Stimulated activated CD4-positive, alpha-beta T cell treated with anti-CD3 and anti-CD28 coated beads, Interleukin-1b, Interleukin-23, amount 100 ng/mL, for 48 hours (primary cell): Measurements from ENCODE around the gene GPATCH1.

Experiments used
- DNase-seq: peaks from one replicate; pipeline ENCODE4 v3.0.0-alpha.2; 2020

GPATCH1 gene

GRCh38 chr19:33063753-33064457, 17.1 kb upstream of the GPATCH1 start:
- no peak for DNase-seq

DNA sequence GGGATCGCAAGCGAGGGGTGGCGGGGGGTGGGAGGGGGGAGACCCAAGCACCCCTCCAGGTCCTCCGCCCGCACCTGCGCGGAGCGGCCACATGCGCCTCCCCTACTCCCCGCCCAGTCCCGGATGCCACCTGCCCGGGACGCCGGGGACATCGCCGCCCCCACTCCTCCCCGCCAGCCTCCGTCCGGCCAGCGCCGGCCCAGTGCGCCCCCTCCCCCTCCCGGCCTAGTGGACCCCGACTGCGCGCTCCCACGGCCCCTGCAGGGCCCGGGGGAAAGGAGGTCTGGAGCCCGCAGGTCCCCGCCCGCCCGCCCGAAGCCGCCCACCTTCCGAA, 16.6 kb upstream of the GPATCH1 start:
- peak; percentile 38 for DNase-seq

- peak; percentile 68 for DNase-seq
Measured at GRCh38 chr19:33064792-33065550, 16.0 kb upstream of the GPATCH1 start, which contains the start of gene RHPN2. RHPN2 (minus strand) TSS chr19:33064888; CDS start chr19:33064852, 36 bp downstream.

DNA sequence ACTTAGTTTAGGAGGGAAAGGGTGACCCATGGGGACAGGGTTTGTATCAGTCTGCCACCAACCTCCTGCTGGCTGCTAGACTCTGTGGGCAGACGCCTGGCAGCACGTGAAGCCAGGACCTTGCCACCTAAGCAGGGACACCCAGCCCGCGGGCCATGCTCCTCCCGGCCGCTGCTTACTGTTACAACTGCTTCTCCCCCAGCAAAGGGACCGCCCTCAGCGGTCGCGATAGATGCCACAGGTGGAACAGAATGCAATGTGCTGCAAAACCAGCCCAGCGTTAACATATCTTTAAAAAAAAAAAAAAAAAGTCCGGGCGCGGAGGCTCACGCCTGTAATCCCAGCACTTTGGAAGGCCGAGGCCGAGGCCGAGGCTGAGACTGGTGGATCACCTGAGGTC, 14.4 kb upstream of the GPATCH1 start:
- no peak for DNase-seq

DNA sequence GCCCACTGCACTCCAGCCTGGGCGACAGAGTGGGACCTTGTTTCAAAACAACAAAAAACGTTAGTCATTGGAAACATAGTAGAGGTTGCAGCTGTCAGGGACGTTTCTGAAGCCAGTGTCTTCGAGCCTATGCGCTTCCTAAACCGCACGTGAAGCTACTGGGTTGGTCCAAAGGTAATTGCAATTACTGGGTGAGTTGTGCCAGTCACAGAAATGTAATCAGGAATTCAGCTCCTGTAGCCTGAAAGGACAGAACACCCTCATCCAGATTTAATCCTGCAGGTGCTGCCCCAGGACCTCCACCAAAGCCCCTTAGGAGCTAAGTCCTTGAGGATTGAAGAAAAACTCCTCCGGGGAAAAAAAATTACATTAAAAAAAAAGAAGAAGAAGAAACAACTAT, 13.9 kb upstream of the GPATCH1 start:
- DNase-seq, result no peak

- DNase-seq, result no peak
Measured at GRCh38 chr19:33071887-33072286, 9.1 kb upstream of the GPATCH1 start.

DNA sequence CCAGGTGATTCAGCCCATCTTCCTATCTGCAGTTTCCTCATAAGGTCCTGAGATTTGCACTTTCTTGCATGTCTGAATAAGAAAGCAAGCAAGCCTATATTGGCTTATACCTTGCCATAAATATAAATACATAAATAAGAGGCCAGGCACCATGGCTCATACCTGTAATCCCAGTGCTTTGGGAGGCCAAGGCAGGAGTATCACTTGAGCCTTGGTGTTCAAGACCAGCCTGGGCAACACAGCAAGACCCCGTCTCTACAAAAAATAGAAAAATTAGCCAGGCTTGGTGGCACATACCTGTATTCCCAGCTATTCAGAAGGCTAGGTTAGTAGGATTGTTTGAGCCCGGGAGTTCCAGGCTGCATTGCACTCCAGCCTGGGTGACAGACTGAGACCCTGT, 5.5 kb upstream of the GPATCH1 start:
- no peak for DNase-seq

- no peak for DNase-seq
Measured at GRCh38 chr19:33085570-33086128, 4.7 kb downstream of the GPATCH1 start.

DNA sequence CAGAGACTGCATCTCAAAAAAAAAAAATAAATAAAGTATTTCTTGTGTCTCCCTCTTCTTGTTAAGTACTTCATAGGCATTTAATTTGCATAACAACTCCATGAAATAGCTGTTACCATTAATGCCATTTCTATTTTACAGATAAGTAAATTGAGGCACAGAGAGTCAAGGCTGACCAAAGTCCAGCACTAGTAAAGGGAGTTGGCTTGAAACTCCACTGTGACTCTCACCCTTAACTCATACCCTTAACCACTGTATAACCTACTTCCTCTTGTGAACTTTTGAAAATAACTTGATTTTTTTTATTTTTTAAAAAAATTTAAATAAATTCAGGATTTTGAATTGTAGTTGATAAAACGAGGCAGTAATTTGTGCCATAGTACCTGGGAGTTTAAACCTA, 6.0 kb downstream of the GPATCH1 start:
- no peak for DNase-seq

DNA sequence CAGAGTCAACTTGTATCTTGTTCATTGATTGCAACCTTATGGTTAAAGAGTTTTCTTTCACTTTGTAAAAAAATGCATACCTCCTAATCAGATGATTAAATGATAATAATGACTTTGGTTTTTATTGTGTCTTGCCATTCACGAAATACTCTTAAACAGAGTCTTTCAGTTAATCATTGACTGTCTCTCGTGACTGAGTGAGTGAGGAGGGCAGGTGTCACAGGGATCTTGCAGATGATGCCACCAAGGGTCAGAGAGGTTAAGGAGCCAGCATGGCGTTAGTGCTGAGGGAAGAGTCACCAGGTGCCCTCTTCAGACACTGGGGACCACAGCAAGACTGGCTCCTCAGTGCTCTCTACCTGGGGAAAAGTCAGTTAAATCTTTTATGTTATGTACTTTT, 8.0 kb downstream of the GPATCH1 start:
- no peak for DNase-seq

DNA sequence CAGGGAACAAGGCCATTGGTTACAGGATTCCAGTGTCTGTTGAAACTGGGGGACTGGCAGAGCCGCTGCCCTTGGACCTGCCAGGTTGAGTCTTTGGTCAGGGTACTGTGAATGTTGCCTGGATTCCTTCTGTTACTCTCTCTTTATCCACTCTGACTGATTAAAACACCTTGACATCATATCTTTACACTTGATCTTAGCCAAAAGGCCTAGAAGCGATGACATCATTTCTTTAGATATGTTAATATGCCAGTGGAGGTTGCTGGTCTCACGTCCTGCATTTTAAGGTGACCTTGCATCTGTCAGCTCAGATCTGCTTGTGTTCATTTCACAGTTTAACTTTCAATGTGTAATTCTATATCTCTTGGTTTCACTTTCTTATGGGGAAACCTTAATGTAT, 9.2 kb downstream of the GPATCH1 start:
- no peak for DNase-seq

DNA sequence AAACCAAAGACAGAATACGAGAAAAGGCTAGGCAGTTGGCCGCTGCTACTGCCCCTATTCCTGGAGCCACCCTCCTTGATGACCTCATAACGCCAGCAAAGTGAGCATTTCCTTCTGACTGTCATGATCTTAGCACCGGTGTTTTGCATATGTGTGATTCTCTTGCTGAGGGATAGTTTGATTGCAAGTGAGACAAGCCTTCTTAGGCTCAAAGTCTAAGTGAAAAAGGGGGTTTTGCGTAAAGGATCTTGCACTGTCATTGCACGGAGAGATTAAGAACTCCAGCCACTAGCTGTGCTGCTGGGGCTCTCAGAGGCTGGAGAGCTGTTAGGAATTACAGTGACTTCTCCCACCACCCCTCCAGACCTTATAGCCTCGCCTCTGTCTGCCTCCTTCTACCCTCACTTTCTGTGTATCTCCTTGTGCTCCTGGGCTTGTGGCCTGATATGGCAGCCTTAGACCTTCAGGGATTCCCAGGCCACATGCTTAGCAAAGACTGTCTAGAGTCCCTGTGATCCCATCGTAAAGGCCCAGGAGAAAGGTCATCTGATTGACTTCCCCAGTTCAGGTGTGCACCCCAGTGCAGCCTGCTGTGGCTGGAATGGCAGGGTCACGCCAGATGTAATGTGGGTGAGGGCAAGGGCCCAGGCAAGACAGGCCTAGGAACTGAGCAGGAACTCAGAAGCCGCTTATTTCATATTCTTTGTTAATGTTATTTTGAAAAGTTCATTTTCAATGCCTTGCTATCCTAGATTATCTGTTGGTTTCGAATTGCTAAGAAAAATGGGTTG, 12.6 kb downstream of the GPATCH1 start:
- no peak for DNase-seq

DNA sequence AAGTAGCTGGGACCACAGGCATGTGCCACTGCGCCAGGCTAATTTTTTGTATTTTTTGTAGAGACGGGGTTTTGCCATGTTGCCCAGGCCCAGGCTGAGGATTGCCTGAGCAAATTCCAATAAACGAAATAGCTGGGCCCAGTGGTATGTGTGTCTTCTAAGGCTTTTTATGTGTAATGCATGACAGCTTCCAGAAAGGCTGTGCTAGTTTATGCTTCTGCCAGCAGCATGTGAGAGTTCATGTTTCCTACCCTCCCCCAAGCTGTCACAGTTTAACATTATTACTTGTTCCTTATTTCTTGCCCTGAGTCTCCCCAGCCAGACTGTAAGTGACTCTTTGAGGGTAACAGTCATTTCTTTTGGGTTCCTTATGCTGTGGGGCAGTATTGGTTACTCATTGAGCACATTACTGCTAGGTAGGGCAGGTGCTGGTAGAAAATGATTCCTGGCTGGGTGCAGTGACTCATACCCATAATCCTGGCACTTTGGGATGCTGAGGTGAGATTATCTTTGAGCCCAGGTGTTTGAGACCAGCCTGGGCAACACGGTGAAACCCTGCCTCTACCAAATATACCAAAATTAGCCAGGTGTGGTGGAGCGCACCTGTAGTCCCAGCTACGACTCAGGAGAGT, 13.6 kb downstream of the GPATCH1 start:
- no peak for DNase-seq

DNA sequence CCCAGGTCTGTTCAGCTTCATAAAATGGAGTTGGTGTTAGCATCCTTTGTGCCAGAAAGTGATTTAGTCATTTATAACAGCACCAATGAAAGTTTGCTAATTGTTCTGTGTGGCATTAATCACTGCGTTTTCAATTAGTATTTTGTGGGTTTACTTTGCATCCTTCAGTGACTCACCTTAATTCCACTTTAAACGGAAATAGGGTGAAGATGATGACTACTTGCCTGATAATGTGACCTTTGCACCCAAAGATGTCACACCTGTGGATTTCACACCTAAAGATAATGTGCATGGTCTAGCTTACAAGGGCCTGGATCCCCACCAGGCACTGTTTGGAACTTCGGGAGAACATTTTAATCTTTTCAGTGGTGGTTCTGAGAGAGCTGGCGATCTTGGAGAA, 15.0 kb downstream of the GPATCH1 start:
- no peak for DNase-seq

DNA sequence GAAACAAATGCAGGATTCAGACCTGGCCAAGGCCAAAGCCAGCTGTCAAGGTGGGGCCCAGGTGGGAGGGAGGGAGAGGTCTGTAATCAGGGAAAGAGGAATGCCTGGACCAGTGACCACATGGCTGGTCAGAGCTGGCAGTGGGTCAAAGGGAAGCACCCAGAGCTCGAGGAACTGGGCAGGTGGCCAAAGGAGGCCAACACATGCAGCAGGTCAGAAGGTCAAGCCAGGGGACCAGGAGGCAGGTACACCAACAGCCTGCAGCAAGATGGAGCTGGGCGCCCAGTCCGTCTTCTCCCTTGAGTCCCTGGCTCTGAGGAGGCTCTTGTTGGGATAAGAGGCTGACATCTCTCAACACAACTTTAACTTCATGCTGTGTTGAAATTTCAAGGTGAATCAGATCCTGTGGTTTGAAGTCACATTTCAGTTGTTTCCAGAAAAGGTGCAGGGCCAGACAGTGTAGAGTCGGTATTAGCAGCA, 17.1 kb downstream of the GPATCH1 start:
- DNase-seq, result no peak

DNA sequence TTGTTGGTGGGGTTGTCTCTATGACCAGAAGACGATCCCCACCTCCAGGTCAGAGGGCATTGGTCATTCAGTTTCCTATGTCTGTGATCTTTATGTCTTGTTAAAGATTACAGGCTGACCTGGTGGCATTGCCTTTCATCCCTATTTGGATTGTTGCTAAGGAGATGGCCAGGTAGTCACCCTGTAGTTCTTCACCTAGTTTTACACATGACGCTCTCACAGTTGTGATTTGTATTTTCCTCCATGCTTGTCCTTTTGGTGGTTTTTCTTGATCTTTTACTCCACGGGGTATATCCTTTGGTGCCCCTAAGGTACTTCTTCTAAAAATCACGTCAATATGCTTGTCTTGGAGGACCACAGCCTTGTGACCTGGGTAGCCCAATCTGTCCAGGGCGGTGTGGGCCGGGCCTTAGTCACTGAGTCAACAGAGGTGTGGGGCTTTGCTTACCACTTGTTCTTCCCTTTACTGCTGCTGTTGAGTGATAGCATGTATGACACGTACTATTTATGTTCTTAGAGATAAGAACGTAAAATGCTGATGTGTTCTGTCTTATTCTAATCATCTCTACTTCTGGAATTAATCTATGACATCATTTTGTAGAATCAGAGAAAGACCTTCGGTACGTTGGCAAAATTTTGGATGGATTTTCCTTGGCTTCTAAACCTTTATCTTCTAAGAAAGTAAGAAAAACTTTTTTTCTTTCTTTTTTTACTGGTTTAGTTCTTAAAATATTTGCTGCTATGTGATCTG, 20.1 kb downstream of the GPATCH1 start:
- no peak for DNase-seq

DNA sequence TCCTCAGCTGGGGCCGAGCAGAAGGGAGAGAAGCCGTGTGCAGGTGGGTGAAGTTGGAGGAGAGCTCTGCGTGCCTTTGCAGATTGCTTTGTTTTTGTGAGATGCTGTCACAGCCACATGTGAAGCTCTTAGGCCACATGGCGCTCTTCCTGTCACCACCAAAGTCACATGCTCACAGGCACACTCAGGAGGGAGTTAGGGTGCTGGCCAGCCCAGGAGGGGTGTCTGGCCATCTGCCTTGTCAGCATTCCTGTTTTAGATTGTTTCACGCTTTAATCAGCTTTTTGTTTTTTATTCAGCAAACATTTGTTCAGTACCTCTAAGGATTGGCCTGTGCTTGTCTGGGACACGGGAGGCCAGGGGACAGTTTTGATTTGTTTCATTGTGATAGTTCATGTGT, 21.9 kb downstream of the GPATCH1 start:
- no peak for DNase-seq

DNA sequence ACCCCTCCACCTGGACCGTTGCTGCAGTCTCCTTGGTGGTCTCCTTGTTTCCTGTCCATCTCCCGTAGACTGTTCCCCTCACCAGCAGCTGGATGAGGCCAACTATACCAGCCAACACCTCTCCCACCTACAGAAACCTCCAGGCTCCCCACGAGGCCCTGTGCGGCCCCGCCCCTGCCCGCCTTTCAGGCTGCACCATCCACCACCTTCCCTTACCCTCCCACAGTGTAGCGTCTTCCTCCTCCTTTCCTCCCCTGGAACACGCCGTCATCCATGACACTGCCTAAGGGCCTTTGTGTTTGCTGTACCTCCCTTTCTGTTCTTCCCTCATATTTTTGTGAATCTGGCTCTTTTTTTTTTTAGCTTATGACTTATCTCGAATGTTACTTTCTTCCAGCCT, 27.2 kb downstream of the GPATCH1 start:
- DNase-seq, result no peak

- no peak for DNase-seq
Measured at GRCh38 chr19:33110137-33110910, 29.3 kb downstream of the GPATCH1 start.

DNA sequence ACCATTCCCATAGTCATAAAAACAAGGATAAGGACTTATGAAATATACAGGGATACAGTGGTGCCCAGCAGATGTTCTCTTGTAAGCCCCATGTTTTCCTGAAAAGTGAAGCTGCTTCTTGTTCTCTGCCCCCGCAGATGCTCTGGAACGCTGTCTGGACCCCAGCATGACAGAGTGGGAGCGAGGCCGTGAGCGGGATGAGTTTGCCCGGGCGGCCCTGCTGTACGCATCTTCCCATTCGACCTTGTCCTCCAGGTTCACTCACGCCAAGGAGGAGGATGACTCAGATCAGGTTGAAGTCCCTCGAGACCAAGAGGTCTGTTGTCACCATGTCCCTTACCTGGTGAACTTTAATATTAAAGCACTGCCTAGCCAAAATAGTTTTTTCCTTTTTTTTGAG, 30.6 kb downstream of the GPATCH1 start:
- no peak for DNase-seq

DNA sequence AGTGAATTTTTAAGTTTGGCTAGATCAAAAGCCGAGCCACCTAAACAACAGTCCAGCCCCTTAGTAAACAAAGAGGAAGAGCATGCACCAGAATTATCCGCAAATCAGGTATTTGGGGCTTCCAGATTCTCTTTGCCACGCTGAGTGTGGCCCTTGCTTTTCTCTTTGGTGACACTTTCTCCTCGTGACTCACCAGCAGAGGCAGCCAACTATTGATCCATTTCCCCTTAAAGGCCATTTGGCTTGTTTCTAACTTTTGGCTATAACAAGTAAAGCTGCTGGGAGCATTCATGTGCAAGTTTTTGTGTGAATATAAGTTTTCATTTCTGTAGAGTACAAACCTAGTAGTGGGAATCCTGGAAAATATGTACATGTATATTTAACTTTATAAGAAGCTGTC, 33.3 kb downstream of the GPATCH1 start:
- DNase-seq, result no peak
